ENCODE measurements around the gene NUFIP1.
A peak's percentile ranks its signal among the peaks of the same experiment; 100 is the strongest.
"Not testable (repeated sequence)": the region's sequence is repeated elsewhere in the genome, so short reads cannot be mapped to it uniquely, and the experiment has no call there.

NUFIP1 gene

GRCh38 chr13:44952671-44953070 lies 36.6 kb downstream of the NUFIP1 start:
- no peak for TF ChIP-seq CTCF (IDR thresholded peaks at IDR 0.05; ENCODE audit: low read depth, low read length)
- H3K4me3 ChIP-seq (replicated peaks in 1 of 2; ENCODE audit: low read depth in 2 of 2, low read length in 2 of 2), result no peak overlapping the region
- no peak for DNase-seq (ENCODE audit: low read depth in 2 of 2)

- peak in 1 of 2 donors; percentile 38 for DNase-seq (ENCODE audit: low read depth in 2 of 2)
- TF ChIP-seq CTCF (IDR thresholded peaks at IDR 0.05; ENCODE audit: low read depth, low read length), result no peak
- no peak overlapping the region for H3K4me3 ChIP-seq (replicated peaks in 1 of 2; ENCODE audit: low read depth in 2 of 2, low read length in 2 of 2)
Observed at GRCh38 chr13:44951184-44951583, 38.1 kb downstream of the NUFIP1 start.

- not testable (repeated sequence) for H3K4me3 ChIP-seq (replicated peaks in 1 of 2; ENCODE audit: low read depth in 2 of 2, low read length in 2 of 2)
- DNase-seq (ENCODE audit: low read depth in 2 of 2), result peak in 1 of 2 donors; percentile 33
Observed at GRCh38 chr13:44943411-44943810, 45.9 kb downstream of the NUFIP1 start.

- DNase-seq (ENCODE audit: low read depth in 2 of 2), result no peak
- no peak for TF ChIP-seq CTCF (IDR thresholded peaks at IDR 0.05; ENCODE audit: low read depth, low read length)
- no peak overlapping the region for H3K4me3 ChIP-seq (replicated peaks in 1 of 2; ENCODE audit: low read depth in 2 of 2, low read length in 2 of 2)
Observed at GRCh38 chr13:44938854-44939253, 50.4 kb downstream of the NUFIP1 start.

- DNase-seq (ENCODE audit: low read depth in 2 of 2), result no peak
- H3K4me3 ChIP-seq (replicated peaks in 1 of 2; ENCODE audit: low read depth in 2 of 2, low read length in 2 of 2), result no peak overlapping the region
Observed at GRCh38 chr13:44936246-44936645, 53.0 kb downstream of the NUFIP1 start.

GRCh38 chr13:44934724-44935123 lies 54.5 kb downstream of the NUFIP1 start:
- DNase-seq (ENCODE audit: low read depth in 2 of 2), result peak; percentile 64 to 87
- no peak for TF ChIP-seq CTCF (IDR thresholded peaks at IDR 0.05; ENCODE audit: low read depth, low read length)
- H3K4me3 ChIP-seq (replicated peaks in 1 of 2; ENCODE audit: low read depth in 2 of 2, low read length in 2 of 2), result no peak overlapping the region

More at GRCh38 chr13:44936246-44936645, 53.0 kb downstream of the NUFIP1 start:
- no peak for TF ChIP-seq CTCF (IDR thresholded peaks at IDR 0.05; ENCODE audit: low read depth, low read length)

- H3K4me3 ChIP-seq (replicated peaks in 1 of 2; ENCODE audit: low read depth in 2 of 2, low read length in 2 of 2), result no peak overlapping the region
- peak; percentile 87 to 89 for DNase-seq (ENCODE audit: low read depth in 2 of 2)
- no peak for TF ChIP-seq CTCF (IDR thresholded peaks at IDR 0.05; ENCODE audit: low read depth, low read length)
Observed at GRCh38 chr13:44932850-44933251, 56.4 kb downstream of the NUFIP1 start.
